Activated T-helper 1 cell treated with anti-CD3 and anti-CD28 coated beads, Interleukin-2, amount 50 U/mL, for 16 hours (primary cell): Measurements from ENCODE around the gene DNM1.
"Not testable (repeated sequence)": the region's sequence is repeated elsewhere in the genome, so short reads cannot be mapped to it uniquely, and the experiment has no call there.

Experiments used
- DNase-seq, 2 donors: peaks; one replicate each; pipeline ENCODE4 v3.0.0-alpha.2; 2020; ENCODE audit warnings: low read depth in 1 of 2, low spot score in 1 of 2

Gene DNM1

DNA sequence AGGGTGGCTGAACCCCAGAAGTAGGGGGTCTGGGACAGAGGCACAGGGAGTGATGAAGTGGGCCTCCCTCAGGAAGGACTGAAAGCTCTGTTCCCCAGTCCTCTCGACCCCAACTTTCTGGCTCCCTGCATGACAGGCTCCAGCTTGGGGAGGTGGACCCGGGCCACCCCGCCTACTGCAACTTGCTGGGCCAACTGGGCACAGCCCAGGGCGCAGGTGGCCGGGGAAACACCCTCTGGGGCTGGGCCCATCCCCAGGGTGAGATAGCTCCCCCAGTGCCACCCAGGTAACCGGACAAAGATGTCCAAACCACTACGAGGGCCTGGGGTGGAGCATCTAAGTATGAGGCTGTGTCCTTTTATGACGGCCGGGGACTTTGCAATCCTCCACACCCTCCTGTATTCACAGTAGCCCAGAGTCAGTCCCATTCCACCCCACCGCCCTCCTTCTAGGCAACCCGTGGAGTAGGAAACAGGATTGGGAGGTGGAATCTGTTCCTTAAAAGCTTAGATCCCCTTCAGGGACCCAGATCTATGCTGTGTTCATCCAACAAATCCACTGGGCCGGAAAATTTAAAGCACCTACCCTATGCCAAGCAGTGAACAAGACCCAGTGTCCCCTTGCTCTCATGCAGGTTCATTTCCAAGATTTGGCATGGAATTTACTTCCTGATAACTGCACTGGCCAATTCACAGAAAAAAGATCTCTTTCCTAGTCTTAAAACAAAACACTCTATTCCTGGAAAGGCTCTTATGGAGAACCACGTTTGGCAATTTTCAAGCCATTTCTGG lies 19.9 kb downstream of the DNM1 start:
- no peak for DNase-seq

DNA sequence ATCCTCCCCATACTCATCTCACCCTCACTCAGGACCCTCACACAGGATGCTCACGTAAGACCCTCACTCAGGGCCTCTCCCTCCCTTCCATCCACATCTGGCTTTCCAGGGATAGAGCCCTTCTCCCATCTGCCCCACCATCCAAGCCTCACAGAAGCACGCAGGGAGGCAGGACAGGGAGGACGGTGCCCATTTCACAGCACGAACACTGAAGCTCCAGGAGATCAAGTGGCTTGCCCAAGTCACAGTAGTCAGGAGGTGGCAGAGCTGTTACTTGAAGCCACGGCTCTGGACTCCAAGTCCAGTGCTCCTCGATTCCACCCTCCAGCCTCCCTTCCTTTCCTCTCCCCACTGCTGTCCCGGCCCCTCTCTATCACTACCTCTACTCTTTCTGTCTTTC lies 21.7 kb downstream of the DNM1 start:
- no peak for DNase-seq

DNA sequence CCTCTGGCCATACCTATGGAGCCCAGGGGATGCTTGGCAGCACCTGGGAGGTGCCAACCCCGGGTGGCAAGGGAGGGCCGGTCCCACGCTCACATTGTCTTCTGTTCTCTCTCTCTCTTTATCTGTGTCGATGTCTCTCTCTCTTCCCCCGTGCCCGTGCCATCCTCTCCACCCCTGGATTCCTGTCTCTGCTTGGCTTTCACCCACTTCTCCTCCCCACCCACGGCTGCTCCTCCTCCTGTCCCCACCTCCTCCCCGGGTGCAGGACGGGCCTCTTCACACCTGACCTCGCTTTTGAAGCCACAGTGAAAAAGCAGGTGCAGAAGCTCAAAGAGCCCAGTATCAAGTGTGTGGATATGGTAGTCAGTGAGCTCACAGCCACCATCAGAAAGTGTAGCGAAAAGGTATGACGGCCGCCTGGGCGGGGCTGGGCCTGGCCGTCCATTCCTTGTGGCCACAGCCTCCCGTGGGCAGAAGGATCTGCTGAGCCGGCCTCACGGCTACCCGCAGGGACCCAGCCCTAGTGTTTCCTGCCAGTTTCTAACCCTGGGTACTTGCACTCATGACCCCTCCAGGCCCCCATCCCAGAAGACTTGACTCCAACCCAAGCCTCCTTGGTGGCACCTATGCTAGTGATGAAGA lies 22.7 kb downstream of the DNM1 start:
- no peak for DNase-seq

DNA sequence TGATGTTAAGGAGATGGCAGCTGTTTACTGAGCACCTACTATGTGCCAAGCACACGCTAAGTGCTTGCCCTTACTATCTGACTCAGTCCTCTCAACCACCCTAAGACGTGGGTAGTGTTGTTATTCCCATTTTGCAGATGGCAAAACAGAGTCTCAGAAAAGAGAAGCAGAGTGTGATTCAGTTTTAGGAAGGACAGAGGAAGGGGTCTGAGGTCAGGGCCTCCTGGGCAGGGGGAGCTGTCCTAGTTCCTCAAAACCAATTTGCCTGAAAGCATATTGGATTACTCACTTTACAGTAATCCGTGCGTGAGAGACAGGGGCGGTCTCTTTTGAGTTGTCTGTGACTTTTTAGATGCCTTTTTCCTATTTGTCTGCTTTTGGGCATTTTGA lies 23.2 kb downstream of the DNM1 start:
- DNase-seq: no peak

DNA sequence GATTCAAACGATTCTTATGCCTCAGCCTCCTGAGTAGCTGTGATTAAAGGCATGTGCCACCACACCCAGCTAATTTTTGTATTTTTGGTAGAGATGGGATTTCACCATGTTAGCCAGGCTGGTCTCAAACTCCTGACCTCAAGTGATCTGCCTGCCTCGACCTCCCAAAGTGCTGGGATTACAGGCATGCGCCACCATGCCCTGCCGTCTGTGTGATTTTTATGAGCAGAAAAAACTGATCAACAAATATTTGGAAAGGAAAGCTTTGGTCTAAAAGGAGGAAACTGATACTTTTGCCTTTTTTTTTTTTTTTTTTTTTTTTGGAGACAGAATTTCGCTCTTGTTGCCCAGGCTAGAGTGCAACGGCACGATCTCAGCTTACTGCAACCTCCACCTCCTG lies 27.7 kb downstream of the DNM1 start:
- not testable (repeated sequence) for DNase-seq

DNA sequence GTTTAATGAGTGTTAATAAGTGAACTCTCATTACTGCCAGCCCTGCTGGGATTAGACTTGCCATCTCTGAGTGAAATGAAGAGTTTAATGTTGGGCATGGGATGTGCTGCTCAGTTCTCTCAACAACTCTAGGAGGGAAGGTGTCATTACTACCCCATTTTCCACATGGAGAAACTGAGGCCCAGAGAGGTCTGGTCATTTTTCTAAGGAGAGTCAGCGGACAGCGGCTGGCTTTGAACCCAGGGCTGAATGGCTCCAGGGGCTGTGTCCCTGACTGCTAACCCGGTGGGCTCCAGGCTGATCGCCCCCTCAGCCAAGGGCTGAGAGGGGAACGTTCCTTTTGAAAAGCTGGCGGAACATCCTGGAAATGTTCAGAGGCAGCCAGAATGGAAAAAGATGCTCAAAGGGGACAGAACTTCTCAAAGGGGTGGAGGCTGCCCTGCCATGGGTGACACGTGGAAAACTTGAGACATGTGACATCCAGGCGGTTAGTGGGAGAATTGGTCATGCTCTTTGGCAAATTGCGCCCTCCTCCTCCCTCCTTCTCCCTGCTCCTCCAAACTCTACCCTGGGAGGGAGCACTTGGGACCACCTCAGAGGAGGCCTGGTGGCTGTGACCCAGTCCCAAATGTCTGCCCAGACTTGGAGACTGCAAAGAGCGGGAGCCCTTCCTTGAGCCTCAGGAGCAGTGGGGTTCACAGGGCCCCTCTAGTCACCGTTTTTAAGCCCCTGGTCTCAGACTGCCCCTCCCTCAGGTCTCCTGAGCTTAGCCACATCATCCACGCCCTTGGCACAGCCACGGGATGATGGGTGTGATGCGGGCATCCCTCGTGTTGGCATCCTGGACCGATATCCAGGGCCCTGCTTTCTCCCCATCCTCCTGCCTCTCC lies 28.7 kb downstream of the DNM1 start:
- DNase-seq: no peak

DNA sequence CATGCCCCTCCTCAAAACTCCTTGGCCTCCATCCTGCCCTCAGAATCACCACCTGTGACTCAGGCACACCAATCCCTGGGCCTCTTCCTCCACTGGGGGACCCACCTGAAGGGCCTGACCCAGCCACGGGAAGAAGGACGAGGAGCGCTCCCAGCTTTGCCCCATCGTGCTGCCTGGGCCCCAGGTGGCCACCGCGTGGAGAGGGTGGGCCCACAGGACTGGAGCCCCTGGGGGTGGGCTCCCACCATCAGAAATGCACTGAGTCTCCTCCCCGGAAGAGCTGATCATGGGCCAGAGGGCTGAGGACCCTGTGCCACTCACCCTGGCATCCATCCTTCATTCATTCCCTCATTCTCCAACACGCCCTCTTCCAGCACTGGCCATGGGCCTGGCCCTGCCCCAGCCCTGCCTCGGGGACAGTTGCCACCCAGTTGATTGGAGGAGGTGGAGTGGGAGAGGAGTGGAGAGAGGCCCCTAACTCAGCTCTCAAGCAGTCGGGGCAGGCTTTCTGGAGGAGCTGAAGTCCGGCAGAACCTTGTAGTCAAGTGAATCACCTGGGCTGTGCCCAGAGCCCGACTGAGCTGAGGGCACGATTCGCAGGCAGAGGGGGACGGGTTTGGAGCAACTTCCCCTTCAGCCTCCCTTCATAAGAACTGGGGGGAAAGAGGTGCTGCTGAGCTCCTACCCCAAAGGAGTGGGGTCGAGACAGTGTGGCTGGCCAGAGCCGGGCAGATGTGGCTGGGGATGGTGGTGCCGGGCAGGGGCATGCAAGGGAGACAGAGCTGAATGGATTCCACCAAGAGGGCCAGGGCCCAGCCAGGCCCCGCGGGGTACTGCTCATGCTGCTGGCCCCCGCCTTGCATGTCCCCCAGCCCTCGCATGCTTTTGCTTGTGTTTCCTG lies 29.6 kb downstream of the DNM1 start:
- no peak for DNase-seq

DNA sequence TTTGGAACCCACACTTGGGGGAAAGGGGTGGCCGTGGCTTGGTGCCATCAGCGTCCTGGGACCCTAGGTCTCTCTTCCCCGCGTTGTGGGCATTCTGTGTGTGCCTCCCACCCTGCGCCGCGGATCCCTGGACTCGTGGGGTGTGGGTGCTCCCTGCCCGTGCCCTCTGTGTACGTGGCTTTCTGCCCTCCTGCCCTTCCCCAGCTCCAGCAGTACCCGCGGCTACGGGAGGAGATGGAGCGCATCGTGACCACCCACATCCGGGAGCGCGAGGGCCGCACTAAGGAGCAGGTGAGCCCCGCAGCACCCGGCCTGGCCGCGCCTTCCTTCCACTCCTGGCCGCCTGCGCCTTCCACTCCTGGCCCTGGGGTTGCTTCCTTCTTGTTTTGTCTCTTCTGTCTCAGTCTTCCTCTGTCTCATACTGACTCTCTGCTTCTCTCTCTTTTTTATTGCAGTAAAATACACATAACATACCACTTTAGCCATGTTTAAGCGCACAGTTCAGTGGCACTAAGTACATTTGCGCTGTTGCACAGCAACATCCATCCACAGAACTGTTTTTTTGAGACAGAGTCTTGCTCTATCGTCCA lies 30.7 kb downstream of the DNM1 start:
- no peak for DNase-seq

DNA sequence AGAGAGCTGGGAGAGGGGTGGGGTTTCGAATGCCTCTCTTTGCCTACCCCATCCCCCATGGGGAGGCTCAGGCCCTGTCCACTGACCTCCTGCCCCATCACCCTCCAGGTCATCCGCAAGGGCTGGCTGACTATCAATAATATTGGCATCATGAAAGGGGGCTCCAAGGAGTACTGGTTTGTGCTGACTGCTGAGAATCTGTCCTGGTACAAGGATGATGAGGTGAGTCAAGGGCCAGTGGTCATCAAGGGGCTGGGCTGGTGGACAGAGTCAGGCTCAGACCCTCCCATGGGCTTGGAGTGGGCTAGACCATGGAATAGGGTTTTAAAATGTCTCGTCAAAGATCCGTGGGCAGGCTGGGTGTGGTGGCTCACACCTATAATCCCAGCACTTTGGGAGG lies 38.9 kb downstream of the DNM1 start:
- no peak for DNase-seq

DNA sequence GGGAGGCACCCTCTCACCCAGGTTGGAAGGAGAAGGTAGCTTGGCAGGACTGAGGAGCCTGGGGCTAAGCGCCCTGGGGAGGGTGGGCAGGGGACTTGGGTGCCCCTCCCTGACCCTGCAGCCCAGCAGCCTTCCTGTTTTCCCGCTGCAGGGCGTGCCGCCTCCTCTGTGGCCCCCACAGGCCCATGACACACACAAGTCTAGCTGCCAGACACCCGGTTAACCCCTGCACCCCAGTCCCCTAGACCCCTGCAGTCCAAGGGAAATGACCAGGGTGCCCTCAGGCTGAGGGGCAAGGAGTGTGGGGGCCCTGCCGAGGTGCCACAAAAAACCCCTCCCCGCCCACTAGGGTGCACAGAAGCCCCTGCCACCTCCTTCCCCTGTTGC lies 39.6 kb downstream of the DNM1 start:
- DNase-seq: no peak

DNA sequence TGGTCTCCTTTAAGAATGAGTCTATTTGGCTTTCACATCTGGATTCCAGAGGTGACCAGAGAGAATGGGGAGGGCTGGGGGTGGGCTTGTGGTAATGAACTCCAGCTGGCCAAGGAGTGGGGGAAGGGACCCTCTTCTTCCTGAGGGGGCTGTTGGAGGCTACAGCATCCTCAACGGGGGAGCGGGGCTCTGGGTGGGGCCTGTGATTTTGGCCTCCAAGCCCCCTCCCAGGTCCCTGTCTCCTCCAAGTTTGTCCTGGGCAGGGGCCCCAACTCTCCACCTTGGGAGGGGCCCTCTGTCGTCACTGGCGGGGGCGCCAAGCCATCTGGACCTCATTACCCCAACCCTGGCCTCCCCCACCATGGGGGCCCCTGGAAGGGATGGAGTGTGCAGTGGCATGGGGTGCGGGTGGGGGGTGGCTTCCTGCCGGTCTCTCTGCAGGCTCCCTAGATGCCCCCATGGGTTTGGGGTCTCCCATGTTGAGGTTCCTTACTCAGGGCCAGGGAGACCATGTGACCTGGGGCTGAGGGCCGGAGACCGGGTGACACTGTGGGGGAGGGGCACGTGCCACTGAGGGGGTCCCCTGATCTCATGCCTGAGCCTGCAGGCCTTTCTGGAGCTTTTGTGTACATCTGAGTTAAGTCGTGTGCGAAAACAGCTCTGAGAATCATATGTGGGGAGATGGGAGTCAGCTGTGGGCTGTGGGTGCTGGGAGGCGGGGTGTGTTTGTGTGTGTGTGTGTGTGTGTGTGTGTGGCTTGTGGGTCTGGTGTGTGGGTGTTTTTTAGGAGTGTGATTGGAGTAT lies 40.2 kb downstream of the DNM1 start:
- DNase-seq: no peak

DNA sequence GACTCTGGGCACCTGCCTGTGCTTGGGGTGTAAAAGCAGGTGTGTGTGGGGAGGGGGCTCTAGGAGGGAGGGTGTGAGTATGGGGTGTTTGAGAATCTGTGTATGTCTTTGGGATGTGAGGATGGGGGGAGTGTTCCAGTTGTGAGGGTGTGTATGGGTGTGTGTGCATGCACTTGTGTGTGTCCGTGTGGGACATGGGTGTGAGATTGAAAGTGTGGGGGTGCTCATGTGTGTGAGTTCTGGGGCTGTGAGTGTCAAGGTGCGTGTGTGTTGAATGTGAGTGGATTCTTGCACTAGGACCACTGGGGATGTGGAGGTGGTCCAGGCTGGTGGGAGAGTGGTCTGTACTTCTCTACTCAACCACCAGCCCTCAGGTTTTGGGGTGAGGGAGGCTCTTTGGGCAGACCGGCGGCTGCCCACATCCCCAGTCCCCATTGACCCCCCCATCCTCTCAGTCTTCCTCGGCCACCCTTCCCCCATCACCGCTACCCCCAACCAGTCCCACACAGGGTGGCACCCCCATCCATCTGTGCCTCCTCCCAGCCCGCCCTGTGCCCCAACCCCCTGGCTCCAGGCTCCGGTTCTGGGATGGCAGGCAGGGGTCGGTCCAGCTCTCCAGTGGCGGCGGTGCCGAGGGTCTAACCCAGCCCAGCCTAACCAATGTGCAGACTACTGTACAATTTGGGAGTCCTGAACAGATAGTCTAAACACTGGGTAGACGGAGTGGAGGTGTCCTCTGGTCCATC lies 41.1 kb downstream of the DNM1 start:
- no peak for DNase-seq

DNA sequence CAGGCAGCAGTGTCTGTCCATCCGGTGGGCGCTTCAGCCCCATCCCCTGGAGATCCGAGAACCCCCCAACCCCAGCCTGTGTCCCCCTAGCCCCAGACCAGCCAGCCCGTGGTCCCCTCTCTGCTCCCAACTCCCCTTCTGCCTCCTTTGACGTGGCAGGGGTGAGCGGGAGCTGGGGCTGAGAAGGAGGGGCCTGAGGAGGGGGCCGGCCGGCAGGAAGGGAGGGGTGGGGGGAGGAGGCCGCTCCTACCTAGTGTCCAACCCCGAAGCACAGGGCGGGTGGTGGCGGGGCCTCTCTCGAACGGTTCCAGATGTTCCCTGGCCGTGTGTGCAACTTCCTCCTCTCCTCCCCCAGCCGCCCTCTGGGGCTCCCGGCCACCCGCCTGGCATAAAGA lies 41.7 kb downstream of the DNM1 start:
- DNase-seq: no peak

DNA sequence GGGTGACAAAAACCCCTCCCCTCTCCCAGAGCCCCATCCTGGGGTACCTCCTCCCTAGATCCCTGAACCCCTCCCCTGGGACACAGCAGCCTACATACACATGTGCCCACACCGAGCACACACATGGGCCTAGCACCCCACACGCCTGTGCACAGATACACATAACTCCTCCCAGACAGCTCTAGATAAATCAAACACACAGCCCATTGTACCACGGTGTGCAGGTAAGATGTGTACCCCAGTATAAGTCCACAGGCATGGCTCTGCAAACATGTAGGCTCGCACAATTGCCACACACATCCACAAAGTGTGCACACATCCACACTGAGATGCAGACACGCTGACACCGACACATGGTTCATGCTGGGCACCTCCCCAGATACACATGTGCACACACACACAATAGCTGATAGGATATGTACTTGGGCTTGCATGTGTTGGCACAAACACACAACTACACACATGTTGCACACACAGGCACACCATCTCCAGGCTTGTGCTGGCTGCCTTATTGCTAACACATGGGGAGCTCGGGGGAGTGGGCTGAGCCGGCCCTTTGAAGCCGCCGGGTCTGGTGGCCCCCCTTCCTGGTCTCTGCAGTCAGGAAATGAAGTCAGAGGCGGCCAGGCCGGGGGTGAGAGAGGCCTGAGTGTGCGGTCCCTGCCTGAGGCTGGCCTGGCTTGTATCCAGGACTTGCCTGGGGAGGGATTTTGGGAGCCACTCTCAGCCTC lies 42.4 kb downstream of the DNM1 start:
- no peak for DNase-seq

DNA sequence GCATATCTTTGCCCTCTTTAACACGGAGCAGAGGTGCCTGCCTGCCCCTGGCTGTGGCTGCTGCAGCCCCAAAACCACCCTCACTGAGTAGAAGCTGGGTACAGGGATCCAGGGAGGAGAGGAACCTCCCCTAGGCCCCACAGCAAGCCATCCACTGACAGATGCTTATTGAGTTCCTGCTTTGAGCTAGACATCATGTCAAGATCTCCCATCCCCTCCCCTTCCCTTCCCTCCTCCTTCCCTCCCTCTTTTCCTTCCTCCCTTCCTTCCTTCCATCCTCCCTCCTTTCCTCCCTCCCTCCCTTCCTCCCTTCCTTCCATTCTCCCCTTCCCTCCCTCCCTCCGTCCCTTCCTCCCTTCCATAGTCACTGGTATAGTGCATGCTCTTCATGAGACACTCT lies 43.3 kb downstream of the DNM1 start:
- DNase-seq: no peak

DNA sequence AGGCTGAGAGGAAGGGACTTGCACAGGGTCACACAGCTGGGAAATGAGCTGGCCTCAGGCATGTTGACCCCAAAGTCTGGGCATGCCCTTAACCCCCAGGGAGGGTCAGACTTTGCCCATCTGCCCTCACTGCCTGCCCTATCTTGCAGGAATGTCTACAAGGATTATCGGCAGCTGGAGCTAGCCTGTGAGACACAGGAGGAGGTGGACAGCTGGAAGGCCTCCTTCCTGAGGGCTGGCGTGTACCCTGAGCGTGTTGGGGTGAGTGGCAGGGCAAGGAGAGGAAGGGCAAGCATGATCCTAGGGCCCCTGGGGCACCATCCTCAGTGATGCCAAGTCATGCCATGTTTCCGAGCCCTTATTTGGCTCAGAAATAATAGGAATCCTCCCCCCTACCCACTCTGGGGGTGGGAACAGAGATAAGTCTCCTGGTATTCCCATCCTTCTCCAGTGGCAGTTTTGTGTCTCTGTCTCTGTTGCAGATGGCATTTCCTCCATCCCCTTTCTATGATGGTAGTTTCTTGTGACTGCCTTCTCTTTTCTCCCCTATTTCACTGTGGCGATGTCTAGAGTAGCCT lies 44.1 kb downstream of the DNM1 start:
- DNase-seq: no peak

DNA sequence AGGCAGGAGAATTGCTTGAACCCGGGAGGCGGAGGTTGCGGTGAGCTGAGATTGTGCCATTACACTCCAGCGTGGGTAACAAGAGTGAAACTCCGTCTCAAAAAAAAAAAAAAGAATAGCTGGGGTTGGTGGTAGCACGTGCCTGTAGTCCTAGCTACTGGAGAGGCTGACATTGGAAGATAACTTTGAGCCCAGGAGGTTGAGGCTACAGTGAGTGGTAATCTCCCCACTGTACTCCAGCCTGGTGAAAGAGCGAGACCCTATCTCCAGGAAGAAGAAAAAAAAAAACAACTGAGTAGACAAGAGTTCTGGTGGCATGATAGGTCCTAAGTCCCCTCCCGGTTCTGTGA lies 46.4 kb downstream of the DNM1 start:
- no peak for DNase-seq
